HEK293 (cell line): ENCODE results near the gene ABCA7.

Experiments
- ZNF2 ChIP-seq: fragments of 450-650 bp; formaldehyde crosslinking; IDR thresholded peaks from 2 replicates; pipeline ENCODE4 v1.5.1; 2016; ENCODE audit warnings: missing biosample characterization, missing genetic modification characterization
- ZNF354C ChIP-seq: fragments of 450-650 bp; formaldehyde crosslinking; IDR thresholded peaks from 2 replicates; pipeline ENCODE4 v1.5.1; 2016; ENCODE audit warnings: missing biosample characterization, missing genetic modification characterization, low read depth, borderline replicate concordance
- ZNF585B ChIP-seq: fragments of 450-650 bp; formaldehyde crosslinking; IDR thresholded peaks from 2 replicates; pipeline ENCODE4 v1.5.1; 2016; ENCODE audit warnings: missing biosample characterization, missing genetic modification characterization
- TF ChIP-seq, protein P1 (sequence below): fragments of 450-650 bp; formaldehyde crosslinking; IDR thresholded peaks from 2 replicates; pipeline ENCODE4 v1.5.1; 2016; ENCODE audit warnings: missing biosample characterization, missing genetic modification characterization

DNA sequence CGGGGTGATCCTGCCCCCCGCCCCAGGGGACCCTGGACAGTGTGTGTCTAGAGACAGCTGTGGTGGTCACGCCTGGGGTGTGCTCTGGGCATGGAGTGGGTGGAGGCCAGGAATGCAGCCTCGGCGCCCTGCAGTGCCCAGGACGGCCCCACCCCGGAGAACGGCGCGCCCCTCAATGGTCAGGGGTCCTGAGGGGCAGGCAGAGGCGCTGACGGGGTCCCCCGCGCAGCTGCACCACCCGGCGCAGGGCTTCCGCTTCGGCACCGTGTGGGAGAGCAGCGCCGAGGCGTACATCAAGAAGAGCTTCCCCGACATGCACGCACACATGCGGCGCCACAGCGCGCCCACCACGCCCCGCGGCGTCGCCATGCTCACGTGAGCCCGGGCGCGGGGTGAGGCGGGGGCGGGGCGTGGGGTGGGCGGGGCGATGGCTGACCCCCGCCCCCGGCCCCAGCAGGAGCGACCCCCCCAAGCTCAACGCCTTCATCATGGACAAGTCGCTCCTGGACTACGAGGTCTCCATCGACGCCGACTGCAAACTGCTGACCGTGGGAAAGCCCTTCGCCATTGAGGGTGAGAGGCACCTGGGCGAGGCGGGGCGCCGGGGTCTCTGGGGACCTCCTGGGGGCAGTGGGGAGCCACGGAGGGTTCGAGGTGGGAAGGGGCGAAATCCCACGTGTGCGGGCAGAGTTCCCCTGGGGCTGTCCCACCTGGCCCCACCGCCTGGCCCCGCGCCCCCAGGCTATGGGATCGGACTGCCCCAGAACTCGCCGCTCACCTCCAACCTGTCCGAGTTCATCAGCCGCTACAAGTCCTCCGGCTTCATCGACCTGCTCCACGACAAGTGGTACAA, 32.3 kb upstream of the ABCA7 start:
- TF ChIP-seq, protein P1, sequence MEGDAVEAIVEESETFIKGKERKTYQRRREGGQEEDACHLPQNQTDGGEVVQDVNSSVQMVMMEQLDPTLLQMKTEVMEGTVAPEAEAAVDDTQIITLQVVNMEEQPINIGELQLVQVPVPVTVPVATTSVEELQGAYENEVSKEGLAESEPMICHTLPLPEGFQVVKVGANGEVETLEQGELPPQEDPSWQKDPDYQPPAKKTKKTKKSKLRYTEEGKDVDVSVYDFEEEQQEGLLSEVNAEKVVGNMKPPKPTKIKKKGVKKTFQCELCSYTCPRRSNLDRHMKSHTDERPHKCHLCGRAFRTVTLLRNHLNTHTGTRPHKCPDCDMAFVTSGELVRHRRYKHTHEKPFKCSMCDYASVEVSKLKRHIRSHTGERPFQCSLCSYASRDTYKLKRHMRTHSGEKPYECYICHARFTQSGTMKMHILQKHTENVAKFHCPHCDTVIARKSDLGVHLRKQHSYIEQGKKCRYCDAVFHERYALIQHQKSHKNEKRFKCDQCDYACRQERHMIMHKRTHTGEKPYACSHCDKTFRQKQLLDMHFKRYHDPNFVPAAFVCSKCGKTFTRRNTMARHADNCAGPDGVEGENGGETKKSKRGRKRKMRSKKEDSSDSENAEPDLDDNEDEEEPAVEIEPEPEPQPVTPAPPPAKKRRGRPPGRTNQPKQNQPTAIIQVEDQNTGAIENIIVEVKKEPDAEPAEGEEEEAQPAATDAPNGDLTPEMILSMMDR (tag by site-specific recombination) = no peak
- TF ChIP-seq ZNF354C (no peak), ZNF2 (tag by site-specific recombination) (no peak), ZNF585B (tag by site-specific recombination) (no peak)
